ENCODE measurements around the gene GPR18.

Gene GPR18

DNA sequence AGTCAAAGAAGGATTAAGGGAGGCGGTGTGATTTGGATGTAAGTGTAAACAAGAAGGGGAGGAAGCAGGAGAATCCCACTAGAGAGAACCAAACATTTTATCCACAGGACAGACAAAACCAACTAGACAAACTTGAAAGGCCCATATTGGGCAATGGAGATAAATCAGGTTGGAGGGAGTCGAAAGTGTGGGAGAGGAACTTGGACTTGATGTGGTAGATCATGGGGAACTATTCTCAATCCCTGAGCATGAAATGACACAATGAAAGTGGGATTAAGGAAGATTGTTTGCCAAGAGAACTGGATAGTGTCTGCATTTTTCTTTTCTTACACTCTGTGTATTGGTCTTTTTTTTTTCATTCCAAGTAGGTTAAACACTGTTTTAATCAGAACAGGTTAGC is 31.1 kb upstream of the GPR18 start:
- H2AK5ac ChIP-seq (ENCODE audit: low read length): no peak overlapping the region
- no peak overlapping the region for H3K56ac ChIP-seq (ENCODE audit: low read length)
- H2BK15ac ChIP-seq (replicated peaks; ENCODE audit: low read depth): no peak overlapping the region

DNA sequence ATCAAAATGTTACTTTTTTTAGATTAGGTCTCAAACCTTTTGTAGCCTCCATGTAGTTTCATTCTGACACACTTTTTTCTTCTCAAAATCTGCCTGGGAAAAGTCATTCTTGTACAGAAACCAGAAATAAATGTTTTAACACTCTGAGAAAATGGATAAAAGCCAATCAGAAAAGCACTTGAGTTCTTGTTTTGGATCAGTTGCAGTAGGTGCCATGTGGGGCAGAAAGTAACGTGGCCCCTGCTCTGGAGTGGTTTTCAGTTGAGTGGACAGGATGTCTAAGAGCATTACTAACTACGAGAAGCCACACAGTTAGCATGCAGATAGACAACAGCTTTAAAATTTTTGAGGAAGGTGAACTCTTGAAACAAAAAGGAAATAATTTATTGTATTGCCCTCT is 29.9 kb upstream of the GPR18 start:
- WGBS (ENCODE audit: extremely low coverage, insufficient coverage, low lambda C conversion rate): no CpG with 5 or more reads among the region's 2 CpGs
- no peak overlapping the region for H3K23ac ChIP-seq (ENCODE audit: low read length)
- no peak overlapping the region for H3K4ac ChIP-seq (ENCODE audit: low read depth, low read length)
- no peak overlapping the region for H3K56ac ChIP-seq (ENCODE audit: low read length)
- H3K79me1 ChIP-seq (ENCODE audit: low read length): peaks cover 3% of the 10 kb centered on the region
- no peak overlapping the region for H3K18ac ChIP-seq (ENCODE audit: low read length)
- no peak overlapping the region for H4K8ac ChIP-seq (ENCODE audit: low read depth, low read length)
- no peaks in the 10 kb centered on the region for H3K36me3 ChIP-seq (ENCODE audit: control insufficient read depth, insufficient read depth, low read length)
- H3K27me3 ChIP-seq (ENCODE audit: insufficient read depth, low read length, poor library complexity): no peaks in the 10 kb centered on the region
- H2BK5ac ChIP-seq (ENCODE audit: low read length): no peak overlapping the region
- H3K4me2 ChIP-seq (ENCODE audit: low read length): no peak overlapping the region
- no peak overlapping the region for H2AK5ac ChIP-seq (ENCODE audit: low read length)
- H4K5ac ChIP-seq (ENCODE audit: low read length): no peak overlapping the region
- DNase-seq: no peak
- no peak overlapping the region for H2BK120ac ChIP-seq (ENCODE audit: low read depth, low read length)
- H3K4me3 ChIP-seq (ENCODE audit: low read length): no peak overlapping the region
- no peaks in the 10 kb centered on the region for H3K79me2 ChIP-seq (ENCODE audit: control insufficient read depth, insufficient read depth, low read length)
- no peaks in the 10 kb centered on the region for H3K4me1 ChIP-seq (ENCODE audit: control insufficient read depth, low read depth, low read length)
- no peak overlapping the region for H2BK15ac ChIP-seq (replicated peaks; ENCODE audit: low read depth)
- H3K27ac ChIP-seq (ENCODE audit: low read depth, low read length): no peak overlapping the region
- H3K9ac ChIP-seq (ENCODE audit: low read length): no peak overlapping the region

More for the DNA sequence above, 31.1 kb upstream of the GPR18 start:
- no peak for DNase-seq
- H2BK5ac ChIP-seq (ENCODE audit: low read length): no peak overlapping the region
- no peaks in the 10 kb centered on the region for H3K27me3 ChIP-seq (ENCODE audit: insufficient read depth, low read length, poor library complexity)
- H4K8ac ChIP-seq (ENCODE audit: low read depth, low read length): no peak overlapping the region
- no peak overlapping the region for H3K4me3 ChIP-seq (ENCODE audit: low read length)
- no peak overlapping the region for H4K5ac ChIP-seq (ENCODE audit: low read length)
- H2BK120ac ChIP-seq (ENCODE audit: low read depth, low read length): no peak overlapping the region
- H3K23ac ChIP-seq (ENCODE audit: low read length): no peak overlapping the region
- no peak overlapping the region for H3K9ac ChIP-seq (ENCODE audit: low read length)
- no peak overlapping the region for H3K18ac ChIP-seq (ENCODE audit: low read length)
- no peak overlapping the region for H3K27ac ChIP-seq (ENCODE audit: low read depth, low read length)
- no peaks in the 10 kb centered on the region for H3K79me2 ChIP-seq (ENCODE audit: control insufficient read depth, insufficient read depth, low read length)
- no peaks in the 10 kb centered on the region for H3K36me3 ChIP-seq (ENCODE audit: control insufficient read depth, insufficient read depth, low read length)
- peaks cover 3% of the 10 kb centered on the region for H3K79me1 ChIP-seq (ENCODE audit: low read length)
- H3K4ac ChIP-seq (ENCODE audit: low read depth, low read length): no peak overlapping the region
- H3K4me2 ChIP-seq (ENCODE audit: low read length): no peak overlapping the region
- WGBS (ENCODE audit: extremely low coverage, insufficient coverage, low lambda C conversion rate): 100% methylated on average over 1 of the region's 2 CpGs
- no peaks in the 10 kb centered on the region for H3K4me1 ChIP-seq (ENCODE audit: control insufficient read depth, low read depth, low read length)

DNA sequence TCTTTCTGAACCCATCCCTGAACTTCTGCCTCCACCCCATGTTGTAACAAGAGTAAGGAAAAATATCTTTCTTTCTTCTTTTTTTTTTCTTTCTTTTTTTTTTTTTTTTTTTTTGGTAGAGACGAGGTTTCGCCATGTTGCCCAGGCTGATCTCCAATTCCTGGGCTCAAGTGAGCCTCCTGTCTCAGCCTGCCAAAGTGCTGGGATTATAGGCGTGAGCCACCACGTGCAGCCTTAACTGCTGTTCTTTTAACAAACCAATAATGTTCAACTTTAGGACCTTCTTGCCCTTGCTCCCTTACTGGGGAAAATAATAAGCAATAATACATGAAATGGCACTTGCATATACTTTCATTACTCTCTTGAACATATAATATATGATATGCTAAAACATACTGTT is 29.4 kb upstream of the GPR18 start:
- H3K56ac ChIP-seq (ENCODE audit: low read length): no peak overlapping the region
- no CpG with 5 or more reads among the region's 4 CpGs for WGBS (ENCODE audit: extremely low coverage, insufficient coverage, low lambda C conversion rate)
- peaks cover 3% of the 10 kb centered on the region for H3K79me1 ChIP-seq (ENCODE audit: low read length)
- no peak overlapping the region for H2BK120ac ChIP-seq (ENCODE audit: low read depth, low read length)
- H3K27me3 ChIP-seq (ENCODE audit: insufficient read depth, low read length, poor library complexity): no peaks in the 10 kb centered on the region
- no peak overlapping the region for H3K4ac ChIP-seq (ENCODE audit: low read depth, low read length)
- H2AK5ac ChIP-seq (ENCODE audit: low read length): no peak overlapping the region
- no peaks in the 10 kb centered on the region for H3K79me2 ChIP-seq (ENCODE audit: control insufficient read depth, insufficient read depth, low read length)
- H3K9ac ChIP-seq (ENCODE audit: low read length): no peak overlapping the region
- no peak overlapping the region for H2BK5ac ChIP-seq (ENCODE audit: low read length)
- no peak for DNase-seq
- no peak overlapping the region for H4K5ac ChIP-seq (ENCODE audit: low read length)
- H3K27ac ChIP-seq (ENCODE audit: low read depth, low read length): no peak overlapping the region
- H3K4me3 ChIP-seq (ENCODE audit: low read length): no peak overlapping the region
- no peak overlapping the region for H4K8ac ChIP-seq (ENCODE audit: low read depth, low read length)
- H3K4me1 ChIP-seq (ENCODE audit: control insufficient read depth, low read depth, low read length): no peaks in the 10 kb centered on the region
- H3K4me2 ChIP-seq (ENCODE audit: low read length): no peak overlapping the region
- H3K23ac ChIP-seq (ENCODE audit: low read length): no peak overlapping the region
- H2BK15ac ChIP-seq (replicated peaks; ENCODE audit: low read depth): no peak overlapping the region
- H3K36me3 ChIP-seq (ENCODE audit: control insufficient read depth, insufficient read depth, low read length): no peaks in the 10 kb centered on the region
- no peak overlapping the region for H3K18ac ChIP-seq (ENCODE audit: low read length)

DNA sequence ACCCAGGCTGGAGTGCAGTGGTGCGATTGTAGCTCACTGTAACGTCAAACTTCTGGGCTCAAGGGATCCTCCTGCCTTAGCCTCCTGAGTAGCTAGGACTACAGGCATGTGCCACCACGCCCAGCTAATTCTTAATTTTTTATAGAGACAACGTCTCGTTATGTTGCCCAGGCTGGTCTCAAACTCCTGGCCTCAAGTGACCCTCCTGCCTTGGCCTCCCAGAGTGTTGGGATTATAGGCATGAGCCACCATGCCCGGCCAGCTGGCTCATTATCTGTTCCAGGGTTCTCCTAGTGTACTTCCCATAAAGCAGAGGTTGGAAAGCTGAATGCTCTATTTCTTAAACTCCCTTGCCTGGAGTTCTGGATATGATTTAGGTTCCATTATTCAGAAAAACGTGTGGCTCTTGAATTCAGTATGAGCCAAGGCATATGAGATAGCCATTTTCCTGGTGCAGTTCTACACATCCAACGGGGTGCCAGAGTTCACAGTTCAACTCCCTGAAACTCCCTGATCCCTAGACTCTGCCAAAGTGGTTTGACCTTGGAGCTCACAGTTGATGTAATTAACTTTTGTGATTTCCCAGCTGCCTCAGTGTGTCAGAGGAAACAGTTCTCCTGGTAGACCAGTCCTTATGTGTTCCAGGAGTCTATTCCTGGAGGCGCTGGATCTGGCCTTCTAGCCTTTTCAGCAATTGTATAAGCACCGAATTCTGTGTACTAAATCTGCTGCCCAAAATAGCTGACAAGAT is 27.4 kb upstream of the GPR18 start:
- Histone ChIP-seq H2BK15ac (replicated peaks; ENCODE audit: low read depth) (no peak overlapping the region), H3K79me1 (ENCODE audit: low read length) (peaks cover 6% of the 10 kb centered on the region), H3K36me3 (ENCODE audit: control insufficient read depth, insufficient read depth, low read length) (no peaks in the 10 kb centered on the region), H4K8ac (ENCODE audit: low read depth, low read length) (no peak overlapping the region), H4K5ac (ENCODE audit: low read length) (no peak overlapping the region), H3K4me2 (ENCODE audit: low read length) (no peak overlapping the region), H3K4me3 (ENCODE audit: low read length) (no peak overlapping the region), H3K27me3 (ENCODE audit: insufficient read depth, low read length, poor library complexity) (no peaks in the 10 kb centered on the region), H2BK120ac (ENCODE audit: low read depth, low read length) (no peak overlapping the region), H3K18ac (ENCODE audit: low read length) (no peak overlapping the region), H3K4ac (ENCODE audit: low read depth, low read length) (no peak overlapping the region), H3K56ac (ENCODE audit: low read length) (no peak overlapping the region), H3K23ac (ENCODE audit: low read length) (no peak overlapping the region), H3K4me1 (ENCODE audit: control insufficient read depth, low read depth, low read length) (no peaks in the 10 kb centered on the region), H3K27ac (ENCODE audit: low read depth, low read length) (no peak overlapping the region), H3K9ac (ENCODE audit: low read length) (no peak overlapping the region), H3K79me2 (ENCODE audit: control insufficient read depth, insufficient read depth, low read length) (no peaks in the 10 kb centered on the region), H2AK5ac (ENCODE audit: low read length) (no peak overlapping the region), H2BK5ac (ENCODE audit: low read length) (no peak overlapping the region)
- no peak for DNase-seq
- no CpG with 5 or more reads among the region's 10 CpGs for WGBS (ENCODE audit: extremely low coverage, insufficient coverage, low lambda C conversion rate)

DNA sequence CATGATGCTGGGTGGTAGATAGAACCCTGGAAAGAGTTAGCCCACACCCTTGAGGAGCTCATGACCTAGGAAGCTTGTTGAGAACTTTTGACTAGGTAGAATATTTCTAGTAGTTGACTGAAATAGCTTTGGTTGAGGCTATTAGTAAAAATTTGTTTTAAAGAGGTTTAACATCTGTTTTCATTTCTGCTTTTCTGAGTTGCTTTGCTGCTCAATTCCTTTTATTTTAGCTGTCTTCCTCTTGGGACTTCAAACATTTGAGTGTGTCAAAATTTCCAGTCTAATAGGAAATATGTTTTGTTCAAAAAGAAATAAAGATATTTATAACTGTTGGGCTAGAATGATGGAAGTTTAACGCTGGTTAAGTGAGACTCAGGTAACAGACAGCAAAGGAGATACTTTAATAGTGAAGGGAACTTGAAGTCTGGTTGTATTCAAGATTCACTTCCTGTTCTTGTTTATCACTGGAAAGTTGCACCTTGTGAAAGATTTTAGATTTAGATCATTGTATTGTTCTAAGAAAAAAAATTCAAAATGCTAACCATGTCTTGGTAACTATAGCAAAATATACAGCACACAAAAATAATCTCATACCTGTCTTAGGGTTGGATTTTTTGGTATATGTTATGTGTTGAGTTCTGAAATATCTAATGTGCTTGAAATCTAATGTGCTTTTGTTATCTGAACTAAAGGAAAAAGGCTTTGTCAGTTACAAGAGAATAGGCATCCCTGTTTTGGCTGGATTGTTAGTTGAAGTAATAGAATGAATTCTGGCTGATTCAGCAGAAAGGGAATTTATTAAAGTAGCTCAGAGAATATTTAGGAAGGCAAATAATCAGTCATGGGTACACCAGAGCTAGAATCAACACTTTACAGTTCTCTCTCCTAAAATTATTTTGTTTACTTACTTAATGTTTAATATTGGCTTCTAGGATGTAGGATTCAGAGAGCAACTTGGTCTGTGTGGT is 24.4 kb upstream of the GPR18 start:
- Histone ChIP-seq H3K4me2 (ENCODE audit: low read length) (no peak overlapping the region), H3K4ac (ENCODE audit: low read depth, low read length) (no peak overlapping the region), H2BK15ac (replicated peaks; ENCODE audit: low read depth) (no peak overlapping the region), H3K56ac (ENCODE audit: low read length) (no peak overlapping the region), H3K27me3 (ENCODE audit: insufficient read depth, low read length, poor library complexity) (no peaks in the 10 kb centered on the region), H3K18ac (ENCODE audit: low read length) (no peak overlapping the region), H4K5ac (ENCODE audit: low read length) (no peak overlapping the region), H3K4me1 (ENCODE audit: control insufficient read depth, low read depth, low read length) (no peaks in the 10 kb centered on the region), H2BK120ac (ENCODE audit: low read depth, low read length) (no peak overlapping the region), H3K4me3 (ENCODE audit: low read length) (no peak overlapping the region), H2AK5ac (ENCODE audit: low read length) (no peak overlapping the region), H3K79me2 (ENCODE audit: control insufficient read depth, insufficient read depth, low read length) (no peaks in the 10 kb centered on the region), H3K36me3 (ENCODE audit: control insufficient read depth, insufficient read depth, low read length) (no peaks in the 10 kb centered on the region), H3K79me1 (ENCODE audit: low read length) (peaks cover 6% of the 10 kb centered on the region), H3K9ac (ENCODE audit: low read length) (no peak overlapping the region), H3K27ac (ENCODE audit: low read depth, low read length) (no peak overlapping the region), H4K8ac (ENCODE audit: low read depth, low read length) (no peak overlapping the region), H2BK5ac (ENCODE audit: low read length) (no peak overlapping the region), H3K23ac (ENCODE audit: low read length) (no peak overlapping the region)
- WGBS (ENCODE audit: extremely low coverage, insufficient coverage, low lambda C conversion rate): no CpG with 5 or more reads among the region's 1 CpG
- DNase-seq: no peak
